ENCODE results near the gene FAM120B.

FAM120B gene

DNA sequence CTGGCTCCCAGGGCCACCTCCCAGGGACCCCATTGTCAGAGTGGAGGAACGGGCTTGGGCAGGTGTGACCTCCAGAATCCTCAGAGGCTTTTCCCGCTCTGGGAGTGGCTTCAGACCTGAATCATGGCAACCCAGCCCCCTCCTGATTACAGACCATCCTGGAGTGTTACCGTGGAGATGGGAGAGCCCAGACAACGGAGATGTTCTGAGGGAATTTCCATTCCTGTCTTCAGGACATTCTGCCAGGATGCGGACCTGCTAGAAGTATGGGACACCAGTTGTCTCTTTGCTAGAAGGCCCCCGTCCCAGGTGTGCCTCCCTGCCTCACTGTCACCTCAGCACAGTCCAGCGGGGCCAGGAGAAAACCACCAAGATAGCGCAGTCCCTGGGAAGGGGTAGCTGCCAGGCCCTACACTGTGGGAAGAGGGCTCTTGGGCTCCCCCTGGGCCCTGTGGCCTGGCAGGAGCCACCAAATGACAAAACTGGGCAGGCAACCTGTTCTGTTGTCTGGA lies 136.6 kb downstream of the FAM120B start:
- DNase-seq (ENCODE audit: low read depth in 2 of 2), result no peak

DNA sequence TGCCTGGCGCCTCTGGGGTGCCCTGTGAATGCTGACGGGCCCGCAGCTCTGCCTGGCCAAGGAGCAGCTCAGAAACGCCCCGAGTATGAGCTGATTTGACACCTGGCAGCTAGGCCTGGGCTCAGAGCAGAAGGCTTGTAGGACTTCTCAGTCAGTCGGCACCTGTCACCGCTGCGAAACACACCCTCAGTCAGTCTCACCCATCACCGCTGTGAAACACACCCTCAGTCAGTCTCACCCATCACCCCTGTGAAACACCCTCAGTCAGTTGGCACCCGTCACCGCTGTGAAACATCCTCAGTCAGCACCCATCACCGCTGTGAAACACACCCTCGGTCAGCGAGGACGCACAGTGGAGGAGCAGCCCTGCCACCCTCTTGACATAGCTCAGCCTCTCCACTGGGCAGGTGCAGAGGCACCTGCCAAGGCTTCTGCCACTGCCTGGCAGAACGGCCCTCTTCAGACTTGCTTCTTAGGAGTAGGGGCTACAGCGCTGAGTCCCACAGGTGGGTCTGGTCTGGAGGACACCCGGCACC lies 137.6 kb downstream of the FAM120B start:
- DNase-seq (ENCODE audit: low read depth in 2 of 2), result peak; percentile 26 to 27

DNA sequence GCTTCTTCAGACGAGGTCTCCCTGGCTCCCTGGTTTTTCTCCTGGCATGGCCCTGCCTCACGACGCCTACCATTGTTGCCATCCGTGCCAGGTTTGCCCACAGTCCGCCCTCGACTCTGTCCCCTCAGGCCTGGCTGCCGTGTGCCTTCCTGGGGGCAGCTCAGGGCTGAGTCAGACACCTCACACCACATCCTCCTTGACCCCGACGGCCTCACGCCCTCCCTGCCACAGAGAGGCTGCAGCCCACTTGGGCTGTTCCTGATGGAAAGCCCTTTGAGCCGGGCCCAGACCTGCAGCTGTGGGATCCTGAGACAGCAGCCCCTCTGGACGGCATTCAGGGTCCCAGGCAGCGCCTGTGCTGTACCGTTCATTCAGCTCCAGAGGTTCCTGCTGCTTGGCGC lies 138.3 kb downstream of the FAM120B start:
- no peak for DNase-seq (ENCODE audit: low read depth in 2 of 2)

DNA sequence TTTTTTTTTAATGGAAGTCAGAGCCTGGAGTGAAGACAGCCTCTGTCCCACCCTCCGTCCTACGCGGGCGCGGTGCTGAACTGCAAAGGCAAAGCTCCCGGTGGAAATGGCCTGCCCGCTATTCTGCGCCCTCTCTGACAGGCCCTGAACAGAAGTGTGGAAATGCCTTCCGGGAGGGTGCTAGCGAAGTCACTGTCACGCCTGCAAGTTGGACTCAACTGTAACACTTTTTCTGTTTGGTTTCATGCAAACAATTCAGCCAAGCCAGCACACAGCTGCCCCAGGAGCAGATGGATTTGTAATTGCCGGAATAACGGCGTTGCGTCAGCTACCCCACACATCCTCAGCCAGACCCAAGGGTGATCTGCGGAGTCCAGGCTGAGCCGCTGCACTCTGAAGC lies 138.9 kb downstream of the FAM120B start:
- DNase-seq (ENCODE audit: low read depth in 2 of 2), result no peak

DNA sequence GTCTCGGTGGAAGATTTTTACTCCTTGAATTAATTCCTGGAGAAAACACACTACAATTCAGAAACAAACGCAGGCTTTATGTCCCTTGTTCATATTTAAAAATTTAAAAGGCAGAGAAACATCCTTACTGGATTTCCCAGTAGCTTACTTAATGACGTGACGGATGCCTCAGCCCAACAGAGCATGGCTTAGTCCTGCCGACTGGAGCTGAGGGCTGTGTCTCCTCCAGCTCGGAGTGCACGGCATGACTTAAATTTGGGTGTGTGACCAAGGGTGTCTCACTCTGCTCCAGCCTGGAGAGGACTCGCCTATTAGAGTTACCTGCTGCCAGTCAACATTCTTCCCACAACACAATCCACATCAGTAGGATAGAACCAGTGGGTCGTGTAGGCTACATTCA lies 139.4 kb downstream of the FAM120B start:
- DNase-seq (ENCODE audit: low read depth in 2 of 2), result no peak

DNA sequence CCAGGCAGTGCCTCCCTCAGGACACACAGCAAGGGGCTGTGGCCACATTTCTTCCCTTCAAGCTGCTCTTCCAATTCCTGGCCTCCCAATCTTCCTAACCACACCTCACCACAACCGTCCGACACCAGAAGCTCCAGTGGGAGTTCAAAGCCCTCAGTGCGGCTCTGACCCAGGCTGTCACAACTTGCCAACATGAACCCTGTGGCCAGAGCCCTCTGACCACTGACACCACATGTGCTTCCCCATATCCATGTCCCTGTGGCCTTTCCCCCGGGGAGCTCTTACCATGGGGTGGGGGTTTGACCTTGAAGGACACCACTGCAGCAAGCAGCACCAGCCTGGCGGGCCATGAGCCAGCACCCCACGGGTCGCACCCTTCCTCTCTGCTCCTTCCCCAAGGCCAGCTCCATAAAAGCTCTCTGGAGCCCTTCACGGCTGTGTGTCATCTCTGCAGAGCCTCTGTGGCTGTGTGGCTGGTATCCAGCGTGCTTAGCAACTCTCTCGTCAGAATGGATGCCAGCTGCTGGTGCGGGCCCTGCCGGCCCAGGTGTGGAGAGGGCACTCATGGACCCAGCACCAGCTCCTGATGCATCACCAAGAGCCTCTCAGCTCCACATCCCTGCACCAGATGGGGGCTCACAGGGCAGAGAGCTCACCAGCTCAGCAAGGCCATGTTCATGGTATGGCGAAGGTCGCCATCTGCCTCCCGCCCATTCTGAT lies 140.4 kb downstream of the FAM120B start:
- no peak for DNase-seq (ENCODE audit: low read depth in 2 of 2)

DNA sequence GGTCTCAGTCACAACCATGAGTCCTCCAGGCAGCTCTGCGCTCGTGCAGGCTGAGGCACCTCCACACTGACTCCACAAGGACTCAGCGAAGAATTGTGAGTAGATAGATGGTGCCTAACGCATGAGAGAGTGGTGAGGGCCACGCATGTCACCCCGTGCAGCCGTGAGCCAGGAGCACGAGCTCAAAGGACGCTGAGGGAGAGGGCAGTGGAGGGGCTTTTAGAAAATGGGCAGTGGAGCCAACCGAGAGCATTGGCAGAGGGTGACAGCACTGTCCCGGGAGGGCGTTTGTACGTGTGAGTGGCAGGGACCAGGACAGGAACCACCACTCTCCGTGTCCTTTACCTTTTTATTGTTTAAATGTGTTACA lies 141.0 kb downstream of the FAM120B start:
- DNase-seq (ENCODE audit: low read depth in 2 of 2), result no peak

DNA sequence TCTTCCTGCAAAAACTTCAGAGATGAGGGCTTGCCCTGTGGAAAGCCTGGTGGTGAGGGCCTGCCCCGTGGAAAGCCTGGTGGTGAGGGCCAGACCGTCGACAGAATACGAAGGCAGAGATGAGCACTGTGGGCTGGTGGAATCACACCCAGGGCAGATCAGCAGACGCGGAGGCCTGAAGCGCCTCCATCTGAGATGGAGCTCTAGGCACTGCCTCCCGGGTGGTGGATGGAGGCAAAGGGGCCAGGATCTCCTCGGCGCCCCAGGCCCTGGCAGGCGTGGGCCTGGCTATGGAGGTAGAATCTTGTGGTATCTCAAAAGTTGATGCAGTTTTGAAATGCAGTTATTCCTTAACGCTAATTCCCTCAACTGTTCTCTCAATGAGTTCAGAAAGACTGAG lies 141.8 kb downstream of the FAM120B start:
- DNase-seq (ENCODE audit: low read depth in 2 of 2), result no peak

DNA sequence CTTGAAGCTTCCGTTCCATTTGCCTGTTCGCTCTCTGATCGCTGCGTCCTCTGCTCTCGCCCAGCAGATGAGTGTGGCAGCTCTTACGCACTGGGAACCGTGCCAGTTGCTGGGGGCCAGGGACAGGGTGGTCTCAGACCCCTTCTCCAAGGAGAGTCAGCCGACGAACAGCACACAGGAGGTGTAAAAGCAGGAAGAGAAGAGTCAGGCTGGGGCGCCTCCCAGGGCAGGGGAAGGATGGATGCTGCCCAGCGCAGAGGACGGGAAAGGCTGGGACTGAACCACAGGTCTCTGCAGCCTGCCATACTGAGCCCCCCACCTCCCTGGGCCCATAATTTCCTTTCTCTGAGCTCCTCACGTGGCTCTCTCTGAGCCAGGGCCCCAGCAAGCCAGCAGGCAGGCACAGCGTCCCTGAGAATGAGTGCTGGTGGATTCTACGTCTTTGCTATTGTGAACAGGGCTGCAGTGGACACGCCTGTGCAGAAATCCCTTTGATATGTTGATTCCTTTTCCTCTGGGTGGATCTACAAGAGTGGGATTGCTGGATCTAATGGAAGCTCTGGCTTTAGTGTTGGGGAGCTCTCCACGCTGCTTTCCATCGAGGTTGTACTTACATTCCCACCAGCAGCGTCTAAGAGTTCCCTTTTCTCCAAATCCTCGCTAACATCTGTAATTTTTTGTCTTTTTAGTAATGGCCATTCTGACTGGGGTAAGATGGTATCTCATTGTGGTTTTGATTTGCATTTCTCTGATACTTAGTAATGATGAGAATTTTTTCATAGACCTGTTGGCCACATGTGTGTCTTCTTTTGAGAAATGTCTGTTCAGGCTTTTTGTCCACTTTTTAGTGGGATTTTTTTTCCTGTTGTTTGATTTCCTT lies 142.4 kb downstream of the FAM120B start:
- DNase-seq (ENCODE audit: low read depth in 2 of 2), result no peak

DNA sequence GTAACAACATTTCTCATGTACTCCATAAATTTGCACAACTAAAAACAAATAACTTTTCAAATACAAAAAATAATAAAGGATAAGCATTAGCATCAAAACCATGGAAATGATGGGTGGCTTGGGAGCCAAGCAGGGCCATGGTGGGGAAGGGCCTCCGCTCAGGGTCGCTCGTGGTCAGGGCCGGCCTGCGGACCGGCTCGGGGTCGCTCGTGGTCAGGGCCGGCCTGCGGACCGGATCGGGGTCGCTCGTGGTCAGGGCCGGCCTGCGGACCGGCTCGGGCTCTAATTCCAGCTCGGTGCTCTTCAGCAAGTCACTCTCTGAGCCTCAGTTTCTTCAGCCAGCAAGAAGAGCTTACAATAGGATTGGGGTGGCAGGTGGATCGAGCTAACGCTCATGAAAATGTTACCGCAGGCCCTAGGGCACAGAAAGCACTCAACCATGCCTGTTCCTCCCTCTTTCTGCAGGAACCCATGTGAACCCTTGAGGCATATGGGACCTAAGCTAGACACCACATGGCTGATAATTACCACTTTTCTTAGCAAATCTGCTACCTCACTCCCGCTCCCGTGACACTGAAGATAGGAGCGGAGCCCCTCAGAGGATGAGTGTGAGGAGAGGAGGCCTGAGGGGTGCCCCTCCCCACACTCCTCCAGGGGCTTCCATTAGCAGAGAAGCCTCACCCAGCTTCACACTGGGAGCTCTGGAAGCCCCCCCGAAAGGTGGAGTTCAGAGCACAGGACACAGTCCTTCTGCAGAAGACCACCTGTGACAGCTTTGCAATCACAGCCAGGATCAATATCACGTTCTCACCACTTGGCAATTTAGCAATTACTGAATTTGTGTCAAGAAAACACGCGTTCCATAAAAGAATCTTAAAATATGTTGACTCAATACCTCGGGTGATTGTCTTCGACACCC lies 143.5 kb downstream of the FAM120B start:
- DNase-seq (ENCODE audit: low read depth in 2 of 2), result no peak

DNA sequence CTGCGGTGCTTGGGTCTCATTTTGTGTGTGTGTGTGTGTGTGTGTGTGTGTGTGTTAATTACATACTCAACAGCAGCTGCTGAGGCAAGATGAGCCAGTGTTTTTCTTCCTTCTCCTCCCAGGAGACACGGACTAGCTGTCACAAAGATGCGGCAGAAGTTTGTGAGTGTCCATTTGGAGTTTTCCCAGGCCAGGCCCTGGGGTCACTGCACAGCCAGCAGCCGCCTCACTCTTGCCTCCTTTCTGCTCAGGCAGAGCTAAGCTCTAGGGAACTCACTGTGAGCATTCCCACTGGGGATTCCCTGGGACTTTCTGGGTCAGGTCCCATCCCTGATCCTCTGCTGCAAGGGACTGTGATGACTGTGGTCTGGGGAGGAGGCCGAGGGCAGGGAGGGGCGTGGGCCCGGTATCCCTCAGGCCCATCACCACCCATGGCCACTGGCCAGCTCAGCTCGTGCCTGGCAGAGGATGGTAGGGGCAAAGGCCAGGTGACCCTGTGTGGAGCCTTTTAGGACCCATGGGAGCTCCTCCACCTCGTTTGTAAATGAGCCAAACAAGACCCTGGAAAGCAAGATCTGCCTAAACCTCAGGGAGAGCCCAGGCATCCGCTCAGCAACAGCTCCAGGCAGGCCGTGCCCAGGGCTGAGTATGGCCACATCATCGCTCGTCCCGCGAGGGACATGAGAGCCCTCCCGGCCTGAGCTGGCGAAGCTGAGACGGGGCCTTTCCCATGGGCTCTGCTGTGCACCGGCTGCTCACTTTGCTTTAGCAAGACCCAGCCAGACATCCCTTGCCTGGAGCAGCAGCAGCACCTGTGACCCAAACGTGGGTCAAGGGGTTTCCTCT lies 144.6 kb downstream of the FAM120B start:
- no peak for DNase-seq (ENCODE audit: low read depth in 2 of 2)

DNA sequence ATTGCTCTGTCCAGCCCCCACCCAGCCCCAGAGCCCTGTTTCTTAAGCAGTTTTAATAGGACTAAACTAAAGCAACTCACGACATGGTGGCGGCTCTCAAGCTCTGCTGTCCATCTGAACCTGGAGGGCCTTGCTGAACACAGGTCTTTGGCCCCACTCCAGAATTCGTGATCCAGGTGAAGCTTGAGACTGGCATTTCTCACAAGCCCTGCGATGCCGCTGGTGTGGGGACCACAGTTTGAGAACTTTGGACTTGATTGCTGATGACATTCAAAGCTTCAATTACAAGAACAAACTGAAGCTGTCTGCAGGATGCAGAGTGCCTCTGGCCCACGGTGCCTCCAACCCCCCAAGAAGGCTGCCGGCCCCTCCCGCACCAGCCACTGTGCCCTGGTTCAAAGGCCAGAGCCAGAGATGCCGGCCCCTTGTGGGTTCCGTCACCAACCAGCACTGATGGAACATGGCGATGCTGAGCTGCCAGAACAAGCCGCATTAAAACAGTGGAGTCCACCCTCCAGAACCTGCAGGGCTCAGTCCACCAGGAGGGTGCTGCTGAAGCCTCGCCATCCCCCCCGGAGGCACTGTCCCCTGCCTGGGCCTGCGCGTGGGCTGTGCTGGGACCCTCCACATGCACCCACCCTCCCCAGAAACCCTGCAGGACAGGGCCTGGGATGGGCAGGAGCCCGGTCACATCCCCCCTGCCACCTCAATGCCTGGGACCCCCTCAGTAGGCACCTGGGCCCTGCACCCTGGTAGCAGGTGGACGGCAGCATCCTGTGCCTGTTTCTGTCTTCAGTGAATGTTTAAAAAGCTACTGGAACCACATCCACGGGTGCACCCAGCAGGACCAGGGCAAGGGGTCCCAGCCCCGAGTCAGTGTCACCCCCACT lies 145.4 kb downstream of the FAM120B start:
- DNase-seq (ENCODE audit: low read depth in 2 of 2), result no peak

DNA sequence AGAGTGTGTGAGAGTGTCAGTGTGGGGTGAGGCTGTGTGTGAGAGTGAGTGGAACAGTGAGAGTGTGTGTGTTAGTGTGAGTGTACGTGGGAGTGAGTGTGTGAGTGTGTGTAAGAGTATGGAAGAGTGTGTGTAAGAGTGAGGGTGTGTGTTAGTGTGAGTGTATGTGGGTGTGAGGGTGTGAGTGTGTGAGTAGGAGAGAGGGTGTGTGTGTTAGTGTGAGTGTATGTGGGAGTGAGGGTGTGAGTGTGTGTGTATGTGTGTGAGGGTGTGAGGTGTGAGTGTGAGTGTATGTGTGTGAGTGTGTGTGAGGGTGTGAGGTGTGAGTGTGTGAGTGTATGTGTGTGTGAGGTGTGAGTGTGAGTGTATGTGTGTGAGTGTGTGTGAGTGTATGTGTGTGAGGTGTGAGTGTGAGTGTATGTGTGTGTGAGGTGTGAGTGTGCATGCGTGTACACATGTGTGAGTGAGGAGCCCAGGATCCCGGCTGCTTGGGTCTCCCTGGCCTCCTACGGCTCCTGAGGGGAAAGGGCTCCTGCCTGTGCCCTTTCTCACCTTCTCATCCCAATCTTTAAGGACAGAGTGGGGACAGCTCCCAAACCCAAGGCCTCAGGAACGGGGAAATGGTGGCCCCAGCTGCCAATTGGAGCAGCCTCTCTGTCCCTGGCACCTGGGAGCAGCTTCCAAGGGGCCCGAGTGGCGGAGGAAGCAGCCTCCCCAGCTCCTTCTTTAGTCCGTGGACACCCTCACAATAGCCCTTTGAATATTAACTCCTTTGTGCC lies 146.4 kb downstream of the FAM120B start:
- DNase-seq (ENCODE audit: low read depth in 2 of 2), result no peak

DNA sequence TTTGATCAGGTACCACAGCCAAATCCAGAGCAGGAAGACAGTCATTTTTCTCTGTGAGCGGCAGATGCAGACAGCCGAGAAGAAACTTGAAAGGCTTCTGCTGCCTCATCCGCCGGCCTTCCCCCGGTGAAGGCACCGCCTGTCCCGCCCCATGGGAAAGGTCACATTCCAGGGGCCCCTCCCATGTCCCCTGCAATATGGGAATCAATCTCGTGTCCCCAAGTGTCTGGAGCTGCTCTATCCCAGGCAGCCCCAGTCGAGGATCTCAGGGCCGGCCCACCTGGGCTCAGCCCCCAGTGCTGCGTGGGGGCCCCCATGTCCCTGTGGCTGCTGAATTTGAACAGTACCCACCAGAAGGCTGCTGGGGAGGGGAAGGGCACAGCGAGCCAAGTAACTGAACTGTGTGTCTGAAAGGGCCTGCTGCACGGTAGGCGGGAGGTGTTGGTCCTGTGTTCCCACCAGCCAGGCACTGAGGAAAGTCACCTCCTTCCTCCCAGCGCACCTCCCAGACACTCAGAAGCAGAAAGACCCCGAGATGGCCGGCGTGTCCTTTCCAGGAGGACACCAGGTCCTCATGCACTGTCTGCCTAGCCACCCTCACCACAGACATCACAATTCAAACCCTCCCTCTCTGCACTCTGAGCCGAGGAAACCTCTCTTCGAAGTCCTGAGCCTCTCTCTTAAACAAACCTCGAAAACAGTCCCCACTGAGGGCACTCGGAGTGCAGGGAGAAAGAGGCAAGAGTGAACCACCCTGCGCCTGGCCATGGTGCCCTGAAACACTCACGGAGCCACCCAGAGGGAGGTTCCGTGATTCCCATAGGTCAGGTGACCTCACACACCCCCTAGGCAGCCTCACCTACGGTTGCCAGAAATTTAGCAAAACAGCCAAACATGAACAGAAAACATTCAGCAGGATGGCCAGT lies 147.3 kb downstream of the FAM120B start:
- DNase-seq (ENCODE audit: low read depth in 2 of 2), result no peak

DNA sequence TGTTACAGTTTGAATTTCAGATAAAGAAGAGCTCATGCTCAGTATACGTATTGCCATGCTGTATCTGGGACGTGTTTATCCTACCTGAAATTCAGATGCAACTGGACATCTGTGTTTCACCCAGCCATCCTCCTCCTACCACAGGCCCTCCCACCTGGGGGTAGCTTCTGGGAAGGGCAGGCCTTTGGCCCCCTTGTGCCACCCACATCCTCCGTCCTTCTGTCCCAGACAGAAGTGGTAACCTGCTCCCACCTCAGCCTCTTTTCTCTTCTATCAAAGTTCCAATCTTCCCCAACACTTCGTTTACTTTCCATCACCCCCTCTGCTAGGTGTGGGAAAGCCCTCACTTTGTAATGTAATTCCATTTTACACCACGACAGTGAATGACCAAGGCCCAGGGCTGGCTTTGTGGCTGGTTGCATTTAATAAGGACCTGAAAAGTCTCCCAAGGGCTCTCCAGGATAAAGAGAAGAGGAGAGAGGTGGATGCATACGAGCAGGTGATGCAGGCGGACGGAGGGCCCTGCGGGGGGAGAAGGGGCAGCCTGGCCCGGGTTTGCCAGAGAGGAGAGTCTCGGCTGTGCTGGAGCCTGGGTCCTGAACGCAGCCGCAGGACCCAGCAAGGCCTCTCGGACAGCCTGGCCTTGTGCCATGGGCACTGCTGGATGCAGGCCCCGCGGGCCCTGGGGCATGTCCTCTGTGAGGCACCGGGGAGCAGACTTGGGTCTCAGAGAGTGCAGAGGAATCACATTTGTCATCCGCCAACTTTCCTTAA lies 148.1 kb downstream of the FAM120B start:
- DNase-seq (ENCODE audit: low read depth in 2 of 2), result no peak

DNA sequence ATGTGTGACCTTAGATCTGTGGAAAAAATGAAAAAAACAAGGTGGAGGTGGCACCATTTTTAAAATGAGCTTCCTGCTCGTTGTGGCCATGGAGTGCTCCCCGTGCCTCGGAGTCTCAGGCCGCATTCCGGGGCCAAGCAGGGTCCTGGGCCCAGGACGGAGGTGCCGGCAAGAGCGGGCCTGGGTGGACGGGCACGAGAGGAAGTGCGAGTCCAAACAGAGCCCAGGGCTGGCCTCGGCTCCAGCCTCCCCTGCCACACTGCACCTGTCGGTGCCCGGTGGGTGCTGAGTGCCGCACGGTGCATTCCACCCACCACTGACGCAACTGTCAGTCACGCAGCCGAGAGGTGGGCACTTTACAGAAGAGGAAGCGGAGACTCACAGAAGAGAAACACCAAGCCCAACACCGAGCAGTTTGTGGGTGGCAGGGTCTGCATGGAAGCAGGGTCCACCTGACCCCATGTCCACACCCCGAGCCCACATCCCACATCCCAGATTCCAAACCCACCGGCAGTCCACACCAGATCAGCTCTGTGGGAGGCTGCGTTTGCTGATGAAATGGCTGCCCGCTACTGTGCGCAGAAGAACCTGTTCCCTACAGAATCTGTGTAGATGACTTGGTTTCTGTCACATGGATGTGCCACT lies 148.9 kb downstream of the FAM120B start:
- DNase-seq (ENCODE audit: low read depth in 2 of 2), result no peak

DNA sequence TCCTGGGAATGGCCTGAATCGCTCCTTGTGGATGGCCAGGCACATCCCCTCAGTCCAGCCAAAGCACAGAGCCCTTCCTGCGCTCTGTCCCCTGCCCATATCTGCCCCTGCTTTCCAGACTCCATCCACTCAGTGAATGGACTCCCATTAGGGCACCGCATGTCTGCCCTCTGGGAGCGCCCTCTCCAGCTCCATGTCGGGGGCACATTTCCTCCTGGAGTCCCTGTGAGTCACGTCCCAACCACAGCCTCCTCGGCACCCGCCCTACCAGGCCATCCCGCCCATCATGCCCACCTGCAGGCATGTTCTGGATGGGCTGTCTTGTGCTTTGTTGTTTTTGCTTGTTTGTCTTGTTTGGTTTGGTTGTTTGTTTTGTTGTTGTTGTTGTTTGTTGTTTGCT lies 149.8 kb downstream of the FAM120B start:
- no peak for DNase-seq (ENCODE audit: low read depth in 2 of 2)
